ENCODE data around the gene CLCN4.
A peak's percentile ranks its signal among the peaks of the same experiment; 100 is the strongest.

Gene CLCN4

DNA sequence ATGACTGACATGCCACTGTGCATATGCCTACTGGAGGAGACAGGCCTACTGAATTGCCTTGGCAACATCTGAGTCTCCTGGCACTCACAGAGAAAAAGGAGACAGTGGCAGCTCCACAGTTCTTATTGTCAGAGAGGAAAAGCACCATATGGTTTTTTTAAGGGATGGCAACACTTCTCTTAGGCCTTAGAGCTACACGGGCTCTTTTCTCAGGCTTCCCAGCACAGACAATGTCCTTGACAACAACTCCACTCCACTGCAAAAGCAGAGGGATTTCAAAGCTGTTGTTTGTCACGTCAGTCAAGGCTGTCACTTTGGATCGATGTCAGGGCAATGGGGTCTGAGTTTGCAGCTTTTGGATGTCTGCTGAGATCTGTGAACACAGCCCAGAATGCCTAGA lies 4.7 kb upstream of the CLCN4 start:
- Histone ChIP-seq H3K36me3 (ENCODE audit: insufficient read depth, low read length) (no peaks in the 10 kb centered on the region), H3K4me1 (ENCODE audit: control insufficient read depth, insufficient read depth, low read length, unreplicated experiment) (peaks cover 15% of the 10 kb centered on the region), H2AFZ (ENCODE audit: low read length, unreplicated experiment) (no peak overlapping the region), H3K27me3 (ENCODE audit: insufficient read depth, low read length) (no peaks in the 10 kb centered on the region), H3K27ac (ENCODE audit: low read depth, low read length) (no peak overlapping the region), H3K4me3 (ENCODE audit: low read depth, low read length) (no peak overlapping the region), H3K79me2 (ENCODE audit: control insufficient read depth, insufficient read depth, low read length, unreplicated experiment) (no peaks in the 10 kb centered on the region)

DNA sequence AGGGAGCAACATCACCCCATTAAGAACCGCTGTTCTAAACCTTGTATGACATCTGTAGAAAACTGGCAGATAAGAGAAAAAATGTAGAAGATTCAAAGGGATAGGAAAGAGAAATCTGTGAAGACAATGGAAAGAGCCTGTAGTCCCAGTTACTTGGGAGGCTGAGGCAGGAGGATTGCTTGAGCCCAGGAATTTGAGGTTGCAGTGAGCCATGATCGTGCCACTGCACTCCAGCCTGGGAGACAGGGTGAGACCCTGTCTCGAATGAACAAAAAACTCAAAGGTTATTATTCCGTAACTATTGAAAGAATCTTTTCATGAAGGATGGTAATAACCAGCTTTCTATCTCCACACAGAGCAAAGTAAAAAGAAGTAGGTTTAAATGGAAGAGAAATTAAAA lies 1.6 kb upstream of the CLCN4 start:
- peaks cover 2% of the 10 kb centered on the region for H3K79me2 ChIP-seq (ENCODE audit: control insufficient read depth, insufficient read depth, low read length, unreplicated experiment)
- no peaks in the 10 kb centered on the region for H3K36me3 ChIP-seq (ENCODE audit: insufficient read depth, low read length)
- H3K4me1 ChIP-seq (ENCODE audit: control insufficient read depth, insufficient read depth, low read length, unreplicated experiment): peaks cover 22% of the 10 kb centered on the region
- no peak overlapping the region for H2AFZ ChIP-seq (ENCODE audit: low read length, unreplicated experiment)
- no peak overlapping the region for H3K27ac ChIP-seq (ENCODE audit: low read depth, low read length)
- H3K27me3 ChIP-seq (ENCODE audit: insufficient read depth, low read length): no peaks in the 10 kb centered on the region
- H3K4me3 ChIP-seq (ENCODE audit: low read depth, low read length): no peak overlapping the region

DNA sequence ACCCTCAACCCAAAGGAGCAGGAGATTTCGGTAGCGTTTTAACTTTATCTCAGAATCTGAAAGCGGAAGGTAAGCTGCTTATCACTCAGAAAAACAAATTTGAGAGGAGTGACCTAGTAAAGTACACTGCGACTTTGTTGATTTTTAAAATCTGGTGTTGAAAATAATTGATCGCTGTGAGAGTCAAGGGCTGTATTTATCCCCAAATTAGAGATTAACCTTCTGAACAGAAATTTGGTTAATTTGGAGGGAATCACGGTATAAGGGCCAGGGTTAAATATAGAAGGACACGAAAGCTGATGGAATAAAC lies 212 bp downstream of the CLCN4 start:
- Histone ChIP-seq H3K27ac (ENCODE audit: low read depth, low read length) (peak overlapping the region; percentile 89), H2AFZ (ENCODE audit: low read length, unreplicated experiment) (peak overlapping the region; percentile 97)

DNA sequence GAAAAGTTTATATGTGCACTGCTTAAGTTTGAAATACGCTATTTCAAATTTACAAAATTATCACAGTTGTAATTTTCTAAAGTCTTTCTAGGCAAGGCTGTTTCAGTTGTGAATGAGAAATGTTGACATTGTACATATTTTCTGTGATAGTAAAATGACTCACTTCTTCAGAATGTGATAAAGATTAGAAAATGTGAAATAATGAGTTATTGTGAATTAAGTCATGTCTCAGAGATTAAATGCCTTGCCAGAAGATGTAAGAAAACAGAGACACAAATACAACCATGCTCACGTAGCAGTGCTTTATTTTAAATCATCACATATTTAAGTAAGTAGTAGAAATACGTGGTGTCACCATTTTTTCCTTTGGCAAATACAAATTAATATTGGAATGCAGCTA lies 768 bp downstream of the CLCN4 start:
- peak overlapping the region; percentile 95 for H3K4me3 ChIP-seq (ENCODE audit: low read depth, low read length)
- no peaks in the 10 kb centered on the region for H3K36me3 ChIP-seq (ENCODE audit: insufficient read depth, low read length)
- H3K4me1 ChIP-seq (ENCODE audit: control insufficient read depth, insufficient read depth, low read length, unreplicated experiment): peaks cover 22% of the 10 kb centered on the region
- peaks cover 2% of the 10 kb centered on the region for H3K79me2 ChIP-seq (ENCODE audit: control insufficient read depth, insufficient read depth, low read length, unreplicated experiment)
- no peaks in the 10 kb centered on the region for H3K27me3 ChIP-seq (ENCODE audit: insufficient read depth, low read length)
- H3K27ac ChIP-seq (ENCODE audit: low read depth, low read length): peak overlapping the region; percentile 89
- H2AFZ ChIP-seq (ENCODE audit: low read length, unreplicated experiment): peak overlapping the region; percentile 97

More for the DNA sequence above, 212 bp downstream of the CLCN4 start:
- Histone ChIP-seq H3K79me2 (ENCODE audit: control insufficient read depth, insufficient read depth, low read length, unreplicated experiment) (peaks cover 2% of the 10 kb centered on the region), H3K4me1 (ENCODE audit: control insufficient read depth, insufficient read depth, low read length, unreplicated experiment) (peaks cover 22% of the 10 kb centered on the region), H3K27me3 (ENCODE audit: insufficient read depth, low read length) (no peaks in the 10 kb centered on the region), H3K36me3 (ENCODE audit: insufficient read depth, low read length) (no peaks in the 10 kb centered on the region), H3K4me3 (ENCODE audit: low read depth, low read length) (peak overlapping the region; percentile 95)

DNA sequence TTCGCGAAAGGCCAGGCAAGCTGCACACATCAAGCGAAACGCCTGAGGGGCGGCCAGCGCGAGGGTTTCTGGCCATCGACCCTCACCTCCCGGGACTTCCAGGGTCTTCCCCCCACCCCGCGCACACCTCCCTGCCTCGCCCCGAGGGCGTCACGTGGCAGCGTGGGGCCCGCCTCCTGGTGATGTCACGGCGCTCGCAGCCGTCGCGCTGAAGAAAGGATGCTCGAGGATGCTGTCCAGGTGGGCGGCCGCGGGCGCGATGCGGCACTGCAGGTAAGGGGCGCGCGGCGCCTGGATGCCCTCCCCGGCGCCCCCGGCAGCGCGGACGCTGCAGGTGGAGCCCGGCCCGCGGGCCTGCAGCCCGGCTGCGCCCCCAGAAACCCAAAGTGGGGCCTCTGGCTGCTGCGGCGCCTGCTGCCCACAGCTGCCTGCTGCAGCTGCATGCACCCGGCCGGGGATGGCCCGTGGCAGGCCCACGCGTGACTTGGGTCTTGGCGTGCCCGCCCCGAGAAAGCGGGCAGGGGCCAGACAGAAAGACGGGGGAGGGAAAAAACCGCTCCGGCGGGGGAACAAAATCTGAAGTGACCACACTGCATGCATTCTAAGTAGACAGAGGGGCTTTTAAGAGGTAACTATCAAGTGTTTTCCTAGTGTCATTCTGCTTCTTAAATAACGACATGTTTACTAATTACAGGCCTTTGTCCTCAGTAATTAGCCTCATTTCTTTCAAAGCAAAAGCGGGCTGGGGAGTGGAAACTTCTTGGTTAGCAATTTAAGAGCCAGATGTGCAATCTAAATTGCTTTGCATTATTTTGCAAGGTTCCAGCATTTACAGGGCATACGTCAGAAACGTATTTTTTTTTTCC lies 1.7 kb downstream of the CLCN4 start:
- peak overlapping the region; percentile 68 for H2AFZ ChIP-seq (ENCODE audit: low read length, unreplicated experiment)
- H3K79me2 ChIP-seq (ENCODE audit: control insufficient read depth, insufficient read depth, low read length, unreplicated experiment): peaks cover 2% of the 10 kb centered on the region
- peak overlapping the region; percentile 89 for H3K27ac ChIP-seq (ENCODE audit: low read depth, low read length)
- H3K27me3 ChIP-seq (ENCODE audit: insufficient read depth, low read length): no peaks in the 10 kb centered on the region
- H3K4me1 ChIP-seq (ENCODE audit: control insufficient read depth, insufficient read depth, low read length, unreplicated experiment): peaks cover 22% of the 10 kb centered on the region
- H3K36me3 ChIP-seq (ENCODE audit: insufficient read depth, low read length): no peaks in the 10 kb centered on the region
- peak overlapping the region; percentile 95 for H3K4me3 ChIP-seq (ENCODE audit: low read depth, low read length)

DNA sequence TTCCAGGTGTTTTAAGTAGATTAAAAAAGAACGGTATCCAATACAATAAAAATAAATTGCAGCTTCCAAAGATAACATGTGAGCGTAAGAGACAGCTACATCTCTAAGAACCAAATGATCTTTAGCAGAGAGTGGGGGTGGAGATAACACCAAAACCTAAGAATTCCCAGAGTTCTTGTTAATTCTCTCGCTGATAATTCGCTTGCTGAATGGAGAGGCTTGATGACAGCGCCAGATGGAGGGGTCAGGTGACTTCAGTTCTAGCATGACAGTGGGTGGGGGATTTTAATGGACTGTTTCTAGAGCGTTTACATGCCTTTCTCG lies 2.3 kb downstream of the CLCN4 start:
- no peak overlapping the region for H3K27ac ChIP-seq (ENCODE audit: low read depth, low read length)
- no peaks in the 10 kb centered on the region for H3K27me3 ChIP-seq (ENCODE audit: insufficient read depth, low read length)
- no peak overlapping the region for H2AFZ ChIP-seq (ENCODE audit: low read length, unreplicated experiment)
- peaks cover 22% of the 10 kb centered on the region for H3K4me1 ChIP-seq (ENCODE audit: control insufficient read depth, insufficient read depth, low read length, unreplicated experiment)
- H3K36me3 ChIP-seq (ENCODE audit: insufficient read depth, low read length): no peaks in the 10 kb centered on the region
- H3K4me3 ChIP-seq (ENCODE audit: low read depth, low read length): no peak overlapping the region; the same call in 1 of the 2 replicates
- peaks cover 2% of the 10 kb centered on the region for H3K79me2 ChIP-seq (ENCODE audit: control insufficient read depth, insufficient read depth, low read length, unreplicated experiment)

DNA sequence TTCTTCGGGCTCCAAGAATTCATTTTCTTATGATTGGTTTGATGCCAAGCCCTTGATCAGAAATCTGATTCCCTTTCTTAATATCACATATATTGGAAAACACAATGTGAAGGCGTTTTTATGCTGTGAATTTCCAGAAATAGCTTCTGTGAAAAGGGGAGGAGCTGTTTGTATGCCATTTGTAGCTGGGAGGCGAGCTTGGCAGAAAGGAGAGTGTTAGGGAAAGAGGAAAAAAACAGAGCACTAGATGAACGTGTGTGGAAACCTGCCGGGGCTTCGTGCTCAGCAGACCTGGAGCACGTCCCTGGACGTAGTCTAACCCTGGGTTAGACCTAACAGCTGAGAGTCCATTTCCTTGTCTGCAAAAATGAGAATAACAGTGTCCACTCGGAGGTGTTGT lies 3.4 kb downstream of the CLCN4 start:
- H3K27ac ChIP-seq (ENCODE audit: low read depth, low read length): no peak overlapping the region
- no peaks in the 10 kb centered on the region for H3K27me3 ChIP-seq (ENCODE audit: insufficient read depth, low read length)
- H3K4me1 ChIP-seq (ENCODE audit: control insufficient read depth, insufficient read depth, low read length, unreplicated experiment): peaks cover 17% of the 10 kb centered on the region
- no peak overlapping the region for H2AFZ ChIP-seq (ENCODE audit: low read length, unreplicated experiment)
- H3K36me3 ChIP-seq (ENCODE audit: insufficient read depth, low read length): no peaks in the 10 kb centered on the region
- H3K4me3 ChIP-seq (ENCODE audit: low read depth, low read length): no peak overlapping the region
- peaks cover 2% of the 10 kb centered on the region for H3K79me2 ChIP-seq (ENCODE audit: control insufficient read depth, insufficient read depth, low read length, unreplicated experiment)

DNA sequence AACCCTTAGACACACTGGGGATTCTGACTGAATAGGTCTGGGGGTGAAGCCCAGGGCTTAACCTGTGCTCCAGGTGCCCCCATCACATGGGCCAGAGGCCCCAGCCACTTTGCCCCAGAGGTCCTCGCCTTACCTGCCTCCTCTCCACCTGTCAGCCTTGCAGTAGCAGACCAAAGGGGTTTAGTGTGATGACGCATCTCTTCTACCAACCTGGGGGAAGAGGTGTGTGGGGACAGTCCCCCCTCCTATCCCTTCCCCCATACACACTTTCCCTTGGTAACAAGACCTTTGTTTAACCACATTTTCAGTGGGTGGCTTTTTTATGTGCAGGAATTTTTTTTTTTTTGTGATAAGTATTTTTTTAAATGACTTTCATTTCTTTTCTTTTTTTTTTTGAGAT lies 6.3 kb downstream of the CLCN4 start:
- Histone ChIP-seq H3K4me3 (ENCODE audit: low read depth, low read length) (no peak overlapping the region), H3K36me3 (ENCODE audit: insufficient read depth, low read length) (no peaks in the 10 kb centered on the region), H3K79me2 (ENCODE audit: control insufficient read depth, insufficient read depth, low read length, unreplicated experiment) (peaks cover 2% of the 10 kb centered on the region), H3K4me1 (ENCODE audit: control insufficient read depth, insufficient read depth, low read length, unreplicated experiment) (peaks cover 4% of the 10 kb centered on the region), H2AFZ (ENCODE audit: low read length, unreplicated experiment) (no peak overlapping the region), H3K27me3 (ENCODE audit: insufficient read depth, low read length) (no peaks in the 10 kb centered on the region), H3K27ac (ENCODE audit: low read depth, low read length) (no peak overlapping the region)

DNA sequence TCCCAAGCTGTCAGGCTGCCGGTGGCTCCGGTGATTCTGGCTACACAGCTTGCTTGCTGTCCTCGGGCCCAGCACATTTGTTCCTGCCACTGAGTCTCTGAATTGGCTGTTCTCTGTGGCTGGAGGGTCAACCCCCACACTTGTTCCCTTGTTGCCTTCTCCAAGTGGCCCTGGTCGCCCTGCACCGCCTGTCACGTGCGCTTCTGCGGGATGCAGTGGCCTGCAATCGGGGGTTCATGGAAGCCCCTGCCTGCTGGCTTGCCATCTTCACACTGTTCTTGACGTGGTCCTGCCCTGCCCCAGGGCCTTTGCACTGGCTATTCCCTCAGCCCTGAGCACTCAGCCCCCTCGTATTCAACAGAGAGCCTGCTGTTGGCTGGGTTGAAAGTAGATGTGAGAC lies 8.1 kb downstream of the CLCN4 start:
- Histone ChIP-seq H3K79me2 (ENCODE audit: control insufficient read depth, insufficient read depth, low read length, unreplicated experiment) (no peaks in the 10 kb centered on the region), H3K27me3 (ENCODE audit: insufficient read depth, low read length) (no peaks in the 10 kb centered on the region), H2AFZ (ENCODE audit: low read length, unreplicated experiment) (no peak overlapping the region), H3K27ac (ENCODE audit: low read depth, low read length) (no peak overlapping the region), H3K36me3 (ENCODE audit: insufficient read depth, low read length) (no peaks in the 10 kb centered on the region), H3K4me3 (ENCODE audit: low read depth, low read length) (no peak overlapping the region), H3K4me1 (ENCODE audit: control insufficient read depth, insufficient read depth, low read length, unreplicated experiment) (no peaks in the 10 kb centered on the region)

DNA sequence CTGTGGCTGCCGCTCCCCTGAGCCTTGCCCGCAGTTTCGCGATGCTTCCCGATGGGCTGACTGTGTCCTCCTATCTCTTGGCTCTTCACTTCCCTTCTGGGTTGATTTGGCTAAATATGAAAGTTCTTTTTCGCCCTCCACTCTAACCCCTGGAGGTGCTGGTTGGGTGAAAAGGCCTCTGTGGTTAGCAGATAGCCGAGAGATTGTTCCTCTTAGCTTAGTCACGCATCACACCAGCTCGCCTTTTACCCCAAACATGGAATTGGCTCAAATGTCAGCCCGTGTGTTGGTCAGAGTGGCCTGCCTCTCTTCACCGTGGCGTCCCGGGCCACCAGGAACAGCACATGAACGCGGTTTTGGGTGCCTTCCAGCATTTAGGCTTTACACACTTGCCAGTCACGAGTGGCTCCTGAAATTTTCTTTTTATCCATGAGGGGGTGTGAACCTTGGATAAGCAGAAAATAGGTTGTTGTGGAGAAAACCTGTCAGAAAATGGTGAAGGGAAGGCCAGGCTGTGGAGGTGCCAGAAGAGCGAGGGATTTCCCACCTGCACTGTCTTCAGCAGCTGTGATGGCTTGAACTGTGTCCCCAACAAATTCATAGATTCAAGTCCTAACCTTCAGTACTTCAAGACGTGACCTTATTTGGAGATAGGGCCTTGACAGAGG lies 8.9 kb downstream of the CLCN4 start:
- Histone ChIP-seq H3K36me3 (ENCODE audit: insufficient read depth, low read length) (no peaks in the 10 kb centered on the region), H3K27ac (ENCODE audit: low read depth, low read length) (no peak overlapping the region), H2AFZ (ENCODE audit: low read length, unreplicated experiment) (no peak overlapping the region), H3K4me1 (ENCODE audit: control insufficient read depth, insufficient read depth, low read length, unreplicated experiment) (no peaks in the 10 kb centered on the region), H3K27me3 (ENCODE audit: insufficient read depth, low read length) (no peaks in the 10 kb centered on the region), H3K4me3 (ENCODE audit: low read depth, low read length) (no peak overlapping the region), H3K79me2 (ENCODE audit: control insufficient read depth, insufficient read depth, low read length, unreplicated experiment) (no peaks in the 10 kb centered on the region)

DNA sequence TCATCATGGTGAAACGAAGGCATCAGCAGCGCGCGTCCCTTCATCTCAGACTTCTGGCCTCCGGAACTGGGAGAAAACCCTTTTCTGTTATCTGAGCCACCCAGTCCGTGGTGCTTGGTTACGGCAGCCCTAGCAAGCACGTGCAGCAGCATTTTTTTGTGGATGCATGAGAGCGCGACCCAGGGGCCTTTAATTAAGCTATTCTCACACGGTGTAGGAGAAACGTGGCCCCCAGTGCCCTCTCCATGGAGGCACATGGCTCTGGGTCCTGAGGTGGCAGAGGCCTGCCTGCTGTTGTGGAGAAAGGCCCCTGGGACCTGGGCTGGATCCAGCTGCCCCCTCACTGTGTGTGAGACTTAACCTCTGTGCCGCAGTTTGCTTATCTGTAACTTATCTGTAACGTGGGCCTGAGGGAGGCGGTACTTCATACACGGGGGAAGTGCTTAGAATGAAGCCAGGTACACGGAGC lies 9.5 kb downstream of the CLCN4 start:
- Histone ChIP-seq H3K79me2 (ENCODE audit: control insufficient read depth, insufficient read depth, low read length, unreplicated experiment) (no peaks in the 10 kb centered on the region), H3K4me1 (ENCODE audit: control insufficient read depth, insufficient read depth, low read length, unreplicated experiment) (no peaks in the 10 kb centered on the region), H3K27ac (ENCODE audit: low read depth, low read length) (no peak overlapping the region), H3K36me3 (ENCODE audit: insufficient read depth, low read length) (no peaks in the 10 kb centered on the region), H3K27me3 (ENCODE audit: insufficient read depth, low read length) (no peaks in the 10 kb centered on the region), H3K4me3 (ENCODE audit: low read depth, low read length) (no peak overlapping the region), H2AFZ (ENCODE audit: low read length, unreplicated experiment) (no peak overlapping the region)
